Measurements from ENCODE around the gene TRIM3. TPM values are rescaled to one million over a fixed set of nuclear protein-coding genes. Genes with fewer than 3 reads are reported as not detected.
"Not testable (repeated sequence)": the region's sequence is repeated elsewhere in the genome, so short reads cannot be mapped to it uniquely, and the experiment has no call there.

The TRIM3 gene
- total RNA-seq (2014; rRNA removed; shearing (Covaris generic); ENCODE audit: low replicate concordance), result 13.3 and 20.4 TPM in 2 replicates

DNA sequence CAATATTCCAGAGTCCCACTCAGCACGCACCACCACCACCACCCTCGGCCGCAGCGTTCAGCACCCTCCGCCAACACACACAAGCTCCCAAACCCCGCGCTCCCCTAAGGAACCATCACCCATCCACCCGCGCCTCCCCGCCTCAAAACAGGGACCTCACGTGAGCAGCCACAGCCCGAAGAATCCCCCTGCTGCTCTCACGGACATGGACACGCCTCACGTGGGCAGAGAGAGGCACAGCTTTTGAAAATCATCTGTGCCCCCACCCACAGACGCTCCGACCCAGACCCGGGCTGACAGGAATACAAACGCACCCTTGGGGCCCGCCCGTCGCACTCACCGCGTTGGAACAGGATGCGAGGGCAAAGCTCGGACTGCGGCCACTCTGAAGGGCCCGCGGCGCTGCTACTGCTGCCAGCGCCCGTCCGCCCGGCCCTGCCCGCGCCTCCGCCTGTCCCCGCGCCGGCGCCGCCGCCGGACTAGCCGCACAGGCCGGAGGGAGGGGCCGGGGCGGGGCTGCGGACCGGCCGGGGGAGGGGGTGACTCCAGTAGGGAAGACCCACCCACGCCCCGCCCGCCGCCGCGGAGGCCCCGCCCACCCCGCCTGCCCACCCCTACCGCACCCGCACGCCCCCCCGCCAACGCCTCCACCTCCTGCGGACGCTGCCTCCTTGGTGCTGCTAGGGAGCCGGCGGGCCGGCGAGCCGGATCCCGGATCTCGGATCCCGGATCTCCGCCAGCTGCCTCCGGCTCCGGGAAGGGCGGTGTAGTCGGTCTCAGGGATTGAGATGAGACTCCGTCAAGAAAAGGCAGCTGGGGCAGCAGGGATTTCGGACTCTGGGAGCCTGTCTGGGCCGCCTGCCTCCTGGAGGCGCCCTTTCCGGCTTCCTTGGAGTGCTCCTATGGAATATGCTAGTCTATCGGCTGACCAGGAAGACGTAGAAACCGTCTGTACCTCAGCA is at the start of gene TRIM3:
Gene TRIM3 (minus strand): TSS at position 491 of the 962 bp plus-strand sequence. CDS start 8,246 bp downstream, outside the sequence.
- H3K4me2 ChIP-seq (ENCODE audit: low read depth, low read length, poor library complexity, severe bottlenecking), result peak within 1 kb of the TSS; percentile 75
- peaks cover 16% of the 10 kb centered on the region for H3K4me1 ChIP-seq (ENCODE audit: low read length)
- no peaks in the 10 kb centered on the region for H3K27me3 ChIP-seq (ENCODE audit: low read length)
- no peaks in the 10 kb centered on the region; the same call in 1 of the 2 replicates for H3K36me3 ChIP-seq (ENCODE audit: insufficient read depth, low read length)
- no peak within 1 kb of the TSS for H3K27ac ChIP-seq (ENCODE audit: low read length)
- H3K79me2 ChIP-seq (ENCODE audit: low read length), result no peaks in the 10 kb centered on the region
- peak within 1 kb of the TSS; percentile 72 for H3K4me3 ChIP-seq (ENCODE audit: low read length)
- H2AFZ ChIP-seq (ENCODE audit: low read length), result peak within 1 kb of the TSS; percentile 82
- H3K9me2 ChIP-seq (replicated peaks; ENCODE audit: insufficient read depth, low read length), result no peaks in the 10 kb centered on the region
- 0 out of 2 replicates have a peak, but pooled peaks cover 3% of the 10 kb centered on the region for H4K20me1 ChIP-seq (ENCODE audit: insufficient read depth, low read depth, low read length)
- peak within 1 kb of the TSS; percentile 75 for H3K9ac ChIP-seq (ENCODE audit: low read length)
- peak; percentile 89 for DNase-seq
- H3K9me3 ChIP-seq (ENCODE audit: low read length), result no peaks in the 10 kb centered on the region

DNA sequence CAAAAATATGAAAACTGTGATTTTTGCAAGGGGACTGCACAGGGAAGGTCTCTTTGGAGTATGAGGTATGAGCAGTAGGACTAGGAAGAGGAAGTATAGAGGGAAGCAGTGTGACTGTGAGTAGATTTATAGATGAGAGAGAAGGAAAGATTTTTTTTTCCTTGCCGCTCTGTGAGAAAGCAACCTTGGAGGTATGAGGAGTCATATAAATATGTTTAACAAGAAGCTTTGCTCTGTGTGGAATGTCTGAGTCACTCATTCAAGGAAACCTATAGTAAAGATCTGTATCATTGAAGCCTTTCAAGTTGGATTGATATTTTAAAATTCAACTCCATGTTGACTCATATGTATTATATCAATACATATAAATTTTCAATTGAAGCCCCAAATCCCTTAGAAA is 49.5 kb upstream of the TRIM3 start:
- no peak for DNase-seq
- Histone ChIP-seq H3K27ac (ENCODE audit: low read length) (no peak overlapping the region), H3K4me1 (ENCODE audit: low read length) (peaks cover 16% of the 10 kb centered on the region), H3K36me3 (ENCODE audit: insufficient read depth, low read length) (0 out of 2 replicates have a peak, but pooled peaks cover 12% of the 10 kb centered on the region), H3K79me2 (ENCODE audit: low read length) (no peaks in the 10 kb centered on the region), H3K4me2 (ENCODE audit: low read depth, low read length, poor library complexity, severe bottlenecking) (no peak overlapping the region), H3K9me2 (replicated peaks; ENCODE audit: insufficient read depth, low read length) (no peaks in the 10 kb centered on the region), H4K20me1 (ENCODE audit: insufficient read depth, low read depth, low read length) (no peaks in the 10 kb centered on the region), H3K4me3 (ENCODE audit: low read length) (no peak overlapping the region), H2AFZ (ENCODE audit: low read length) (no peak overlapping the region), H3K27me3 (ENCODE audit: low read length) (no peaks in the 10 kb centered on the region), H3K9me3 (ENCODE audit: low read length) (no peaks in the 10 kb centered on the region), H3K9ac (ENCODE audit: low read length) (no peak overlapping the region)

DNA sequence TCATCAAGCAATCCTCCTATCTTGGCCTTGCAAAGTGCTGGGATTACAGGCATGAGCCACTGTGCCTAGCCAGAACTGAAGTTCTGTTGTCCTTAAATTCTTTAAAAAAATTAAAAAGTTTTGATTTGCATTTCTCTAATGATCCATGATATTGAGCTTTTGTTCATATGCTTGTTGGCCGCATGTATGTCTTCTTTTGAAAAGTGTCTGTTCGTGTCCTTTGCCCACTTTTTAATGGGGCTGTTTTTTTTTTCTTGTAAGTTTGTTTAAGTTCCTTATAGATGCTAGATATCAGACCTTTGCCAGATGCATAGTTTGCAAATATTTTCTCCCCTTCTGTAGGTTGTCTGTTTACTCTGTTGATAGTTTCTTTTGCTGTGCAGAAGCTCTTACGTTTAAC is 48.2 kb upstream of the TRIM3 start:
- H3K9ac ChIP-seq (ENCODE audit: low read length); H4K20me1 ChIP-seq (ENCODE audit: insufficient read depth, low read depth, low read length); H3K27me3 ChIP-seq (ENCODE audit: low read length); H3K4me2 ChIP-seq (ENCODE audit: low read depth, low read length, poor library complexity, severe bottlenecking); H3K4me3 ChIP-seq (ENCODE audit: low read length); H2AFZ ChIP-seq (ENCODE audit: low read length); H3K79me2 ChIP-seq (ENCODE audit: low read length); DNase-seq; H3K27ac ChIP-seq (ENCODE audit: low read length); H3K9me3 ChIP-seq (ENCODE audit: low read length); H3K9me2 ChIP-seq (replicated peaks; ENCODE audit: insufficient read depth, low read length): not testable (repeated sequence)
- Histone ChIP-seq H3K4me1 (ENCODE audit: low read length) (peaks cover 16% of the 10 kb centered on the region), H3K36me3 (ENCODE audit: insufficient read depth, low read length) (peaks cover 16% of the 10 kb centered on the region)

DNA sequence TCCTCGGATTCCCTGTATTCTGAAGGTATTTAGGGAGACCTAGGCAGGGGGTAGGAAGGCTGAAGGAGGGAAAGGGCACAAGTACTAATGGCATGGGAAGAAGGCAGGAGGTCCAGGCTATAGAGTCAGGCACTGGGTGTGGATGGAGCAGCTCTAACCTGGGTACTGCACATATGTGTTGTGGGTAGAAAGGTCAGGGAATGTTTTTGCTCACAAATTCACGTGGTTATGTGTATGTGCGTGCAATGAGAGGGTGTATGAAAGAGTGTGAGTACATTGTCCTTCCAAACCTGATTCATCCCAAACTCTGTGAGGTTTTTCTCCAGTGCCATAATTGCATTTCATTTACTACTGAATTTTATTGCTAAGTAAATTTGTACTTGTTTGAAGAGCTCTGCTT is 46.5 kb upstream of the TRIM3 start:
- Histone ChIP-seq H3K27ac (ENCODE audit: low read length) (no peak overlapping the region), H3K4me3 (ENCODE audit: low read length) (no peak overlapping the region), H3K9me3 (ENCODE audit: low read length) (no peaks in the 10 kb centered on the region), H4K20me1 (ENCODE audit: insufficient read depth, low read depth, low read length) (no peaks in the 10 kb centered on the region), H3K36me3 (ENCODE audit: insufficient read depth, low read length) (peaks cover 21% of the 10 kb centered on the region), H3K27me3 (ENCODE audit: low read length) (no peaks in the 10 kb centered on the region), H3K4me2 (ENCODE audit: low read depth, low read length, poor library complexity, severe bottlenecking) (no peak overlapping the region), H3K9ac (ENCODE audit: low read length) (no peak overlapping the region), H3K79me2 (ENCODE audit: low read length) (no peaks in the 10 kb centered on the region), H3K9me2 (replicated peaks; ENCODE audit: insufficient read depth, low read length) (no peaks in the 10 kb centered on the region), H2AFZ (ENCODE audit: low read length) (no peak overlapping the region), H3K4me1 (ENCODE audit: low read length) (peaks cover 6% of the 10 kb centered on the region)
- DNase-seq, result no peak

DNA sequence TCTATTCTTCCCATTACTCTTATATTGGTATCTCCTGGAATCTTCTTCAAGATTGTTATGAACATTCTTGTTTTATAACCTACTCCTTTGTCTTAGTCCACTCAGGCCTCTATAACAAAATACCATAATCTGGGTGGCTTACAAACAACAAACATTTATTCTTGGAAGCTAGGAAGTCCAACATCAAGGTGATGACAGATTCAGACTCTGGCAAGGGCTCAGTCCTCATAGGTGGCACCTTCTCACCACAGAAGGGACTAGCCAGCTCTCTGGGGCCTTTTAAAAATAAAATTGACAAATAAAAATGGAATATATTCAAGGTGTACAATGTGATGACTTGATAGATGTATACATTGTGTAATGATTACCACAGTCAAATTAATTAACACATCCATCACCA is 43.1 kb upstream of the TRIM3 start:
- H3K79me2 ChIP-seq (ENCODE audit: low read length), result no peaks in the 10 kb centered on the region
- no peaks in the 10 kb centered on the region for H3K27me3 ChIP-seq (ENCODE audit: low read length)
- peaks cover 6% of the 10 kb centered on the region for H3K4me1 ChIP-seq (ENCODE audit: low read length)
- no peak overlapping the region for H3K4me2 ChIP-seq (ENCODE audit: low read depth, low read length, poor library complexity, severe bottlenecking)
- no peaks in the 10 kb centered on the region for H3K9me3 ChIP-seq (ENCODE audit: low read length)
- DNase-seq, result no peak
- no peak overlapping the region for H3K27ac ChIP-seq (ENCODE audit: low read length)
- H3K4me3 ChIP-seq (ENCODE audit: low read length), result no peak overlapping the region
- no peak overlapping the region for H2AFZ ChIP-seq (ENCODE audit: low read length)
- no peaks in the 10 kb centered on the region for H4K20me1 ChIP-seq (ENCODE audit: insufficient read depth, low read depth, low read length)
- peaks cover 35% of the 10 kb centered on the region for H3K36me3 ChIP-seq (ENCODE audit: insufficient read depth, low read length)
- no peak overlapping the region for H3K9ac ChIP-seq (ENCODE audit: low read length)
- no peaks in the 10 kb centered on the region for H3K9me2 ChIP-seq (replicated peaks; ENCODE audit: insufficient read depth, low read length)

DNA sequence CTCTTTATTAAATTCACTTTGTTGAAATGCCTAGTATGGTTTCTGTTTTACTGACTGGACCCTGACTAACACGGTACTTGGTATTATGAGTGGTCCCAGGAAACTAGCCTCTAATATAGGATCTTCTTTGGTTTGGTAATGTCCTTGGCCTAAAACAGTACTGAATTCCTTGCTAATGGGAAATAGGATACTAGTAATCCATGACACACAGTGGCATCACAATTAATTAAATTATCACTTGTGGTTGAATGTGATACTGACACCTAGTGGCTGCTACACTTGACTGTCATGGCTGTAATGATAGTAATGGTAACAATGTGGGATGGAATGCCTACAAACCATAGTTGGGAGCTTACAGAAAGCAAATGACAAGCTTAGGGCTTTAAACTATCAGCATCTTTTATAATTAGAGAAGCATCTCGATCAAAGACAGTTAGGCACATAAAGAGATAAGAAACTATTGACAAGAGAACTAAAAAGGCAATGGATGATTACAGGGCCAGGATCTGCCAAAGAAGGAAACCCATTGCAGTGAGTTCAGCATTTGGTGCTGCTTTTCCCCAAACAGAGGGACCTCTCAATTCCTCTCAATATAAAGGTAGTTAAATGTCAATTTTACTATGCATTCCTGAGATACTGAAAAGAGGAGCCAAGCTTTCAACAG is 32.0 kb upstream of the TRIM3 start:
- Histone ChIP-seq H2AFZ (ENCODE audit: low read length) (no peak overlapping the region), H3K27me3 (ENCODE audit: low read length) (no peaks in the 10 kb centered on the region), H3K79me2 (ENCODE audit: low read length) (no peaks in the 10 kb centered on the region), H3K9me2 (replicated peaks; ENCODE audit: insufficient read depth, low read length) (no peaks in the 10 kb centered on the region), H3K9me3 (ENCODE audit: low read length) (no peaks in the 10 kb centered on the region), H3K4me2 (ENCODE audit: low read depth, low read length, poor library complexity, severe bottlenecking) (no peak overlapping the region), H4K20me1 (ENCODE audit: insufficient read depth, low read depth, low read length) (no peaks in the 10 kb centered on the region), H3K36me3 (ENCODE audit: insufficient read depth, low read length) (peaks cover 9% of the 10 kb centered on the region), H3K4me3 (ENCODE audit: low read length) (no peak overlapping the region), H3K9ac (ENCODE audit: low read length) (no peak overlapping the region), H3K27ac (ENCODE audit: low read length) (no peak overlapping the region), H3K4me1 (ENCODE audit: low read length) (no peaks in the 10 kb centered on the region)
- DNase-seq, result peak; percentile 67

DNA sequence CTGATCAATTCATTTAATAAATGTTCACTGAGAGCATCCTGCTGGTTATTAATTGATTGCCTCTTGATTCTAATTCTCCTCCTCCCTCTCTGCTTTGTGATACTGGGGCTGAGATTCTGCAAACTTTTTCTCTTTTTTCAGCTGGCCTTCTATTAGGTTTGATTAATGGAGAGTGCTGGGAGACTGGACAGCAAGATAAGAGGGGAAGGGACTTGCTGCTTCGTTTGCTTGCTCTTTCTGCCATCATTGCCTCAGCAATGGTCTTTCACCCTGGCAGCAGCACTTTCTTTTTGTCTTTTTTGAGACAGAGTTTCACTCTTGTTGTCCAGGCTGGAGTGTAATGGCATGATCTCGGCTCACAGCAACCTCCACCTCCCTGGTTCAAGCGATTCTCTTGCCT is 30.4 kb upstream of the TRIM3 start:
- Histone ChIP-seq H4K20me1 (ENCODE audit: insufficient read depth, low read depth, low read length) (no peaks in the 10 kb centered on the region), H3K9me3 (ENCODE audit: low read length) (no peaks in the 10 kb centered on the region), H3K79me2 (ENCODE audit: low read length) (no peaks in the 10 kb centered on the region), H3K9me2 (replicated peaks; ENCODE audit: insufficient read depth, low read length) (no peaks in the 10 kb centered on the region), H3K4me3 (ENCODE audit: low read length) (no peak overlapping the region), H3K4me1 (ENCODE audit: low read length) (no peaks in the 10 kb centered on the region), H3K36me3 (ENCODE audit: insufficient read depth, low read length) (no peaks in the 10 kb centered on the region), H3K27ac (ENCODE audit: low read length) (no peak overlapping the region), H3K27me3 (ENCODE audit: low read length) (no peaks in the 10 kb centered on the region), H2AFZ (ENCODE audit: low read length) (no peak overlapping the region), H3K9ac (ENCODE audit: low read length) (no peak overlapping the region), H3K4me2 (ENCODE audit: low read depth, low read length, poor library complexity, severe bottlenecking) (no peak overlapping the region)
- DNase-seq, result no peak

DNA sequence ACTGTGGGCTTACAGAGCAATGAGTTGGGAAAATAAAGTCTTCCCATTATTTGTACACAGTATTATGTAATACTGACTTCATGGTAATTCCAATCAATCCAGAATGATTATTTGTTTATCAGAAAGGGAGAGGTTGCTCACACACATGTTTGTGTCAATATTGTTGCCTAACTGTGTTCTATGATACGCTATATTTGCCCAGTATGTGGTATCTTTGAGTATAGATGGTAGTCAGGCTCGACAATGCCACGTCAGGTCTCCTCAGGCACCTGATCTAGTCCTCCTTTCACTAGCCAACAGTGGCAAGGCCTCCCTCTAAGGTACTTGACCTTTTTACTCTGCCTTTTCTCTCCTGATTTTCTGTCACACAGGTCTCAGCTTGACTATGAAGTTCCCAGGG is 28.6 kb upstream of the TRIM3 start:
- no peaks in the 10 kb centered on the region for H3K4me1 ChIP-seq (ENCODE audit: low read length)
- H4K20me1 ChIP-seq (ENCODE audit: insufficient read depth, low read depth, low read length), result no peaks in the 10 kb centered on the region
- no peak overlapping the region for H2AFZ ChIP-seq (ENCODE audit: low read length)
- no peak overlapping the region for H3K4me2 ChIP-seq (ENCODE audit: low read depth, low read length, poor library complexity, severe bottlenecking)
- no peaks in the 10 kb centered on the region for H3K27me3 ChIP-seq (ENCODE audit: low read length)
- H3K9me3 ChIP-seq (ENCODE audit: low read length), result no peaks in the 10 kb centered on the region
- H3K79me2 ChIP-seq (ENCODE audit: low read length), result no peaks in the 10 kb centered on the region
- DNase-seq, result no peak
- H3K4me3 ChIP-seq (ENCODE audit: low read length), result no peak overlapping the region
- no peak overlapping the region for H3K27ac ChIP-seq (ENCODE audit: low read length)
- H3K9ac ChIP-seq (ENCODE audit: low read length), result no peak overlapping the region
- no peaks in the 10 kb centered on the region for H3K9me2 ChIP-seq (replicated peaks; ENCODE audit: insufficient read depth, low read length)
- H3K36me3 ChIP-seq (ENCODE audit: insufficient read depth, low read length), result no peaks in the 10 kb centered on the region

Measured in Karpas-422 (cell line).